Thoracic aorta (tissue), 2 donors: ENCODE measurements around the gene ABCB11. TPM values are rescaled to one million over a fixed set of nuclear protein-coding genes. Genes with fewer than 3 reads are reported as not detected.

Experiments
- ATAC-seq: fragments of 150-250 bp; one replicate; pipeline ENCODE4 v1.8.0; 2017; ENCODE audit warnings: low read depth; ENCODE audit not compliant: insufficient number of reproducible peaks, low FRiP score
- DNase-seq: peaks from one replicate; pipeline ENCODE4 v3.0.0-alpha.2; 2020; ENCODE audit warnings: low spot score
- H3K27ac ChIP-seq, 2 donors: fragments of 200-600 bp; sonication (generic); 1 replicate in 1 of 2; 2 replicates in 1 of 2; pipeline ENCODE4 v1.5.1; 2016; ENCODE audit warnings: mild to moderate bottlenecking in 2 of 2, moderate library complexity in 2 of 2
- H3K27me3 ChIP-seq: fragments of 200-600 bp; sonication (generic); replicated peaks from 2 replicates; pipeline ENCODE4 v1.6.0; 2016; ENCODE audit warnings: mild to moderate bottlenecking; ENCODE audit not compliant: insufficient read depth
- H3K36me3 ChIP-seq: fragments of 200-600 bp; sonication (generic); one replicate; pipeline ENCODE4 v1.5.1; 2016
- H3K4me1 ChIP-seq, 2 donors: fragments of 200-600 bp; sonication (generic); 1 replicate in 1 of 2; 2 replicates in 1 of 2; pipeline versions ENCODE4 v1.5.1 to v1.6.0; 2016; ENCODE audit warnings: low read depth in 2 of 2, mild to moderate bottlenecking in 1 of 2; ENCODE audit not compliant: control insufficient read depth in 1 of 2
- H3K4me3 ChIP-seq: fragments of 200-600 bp; sonication (generic); 2 replicates; pipeline ENCODE4 v1.5.1; 2016; ENCODE audit warnings: mild to moderate bottlenecking
- H3K9me3 ChIP-seq: fragments of 200-600 bp; sonication (generic); 2 replicates; pipeline ENCODE4 v1.5.1; 2016
- CTCF ChIP-seq: fragments of 200-600 bp; sonication (generic); IDR thresholded peaks from one replicate; pipeline ENCODE4 v1.5.1; 2019; ENCODE audit warnings: antibody characterized with exemption
- total RNA-seq, 2 donors: library from RNA; depleted of rRNA; stranded (reverse); fragments of >200 nt; gene quantifications; one replicate each; pipeline versions ENCODE4 v1.1.0 to v1.2.3, GENCODE V29; 2016

Gene ABCB11
- total RNA-seq, 2 donors from 2014 or later: not detected

GRCh38 chr2:168993538-168993937 is 37.6 kb downstream of the ABCB11 start:
- ATAC-seq (no peak), DNase-seq (no peak)
- Histone ChIP-seq H3K9me3 (no peaks in the 10 kb centered on the region), H3K36me3 (no peaks in the 10 kb centered on the region), H3K4me1 (no peaks in the 10 kb centered on the region), H3K27me3 (no peaks in the 10 kb centered on the region), H3K4me3 (no peak overlapping the region), H3K27ac (no peak overlapping the region)
- TF ChIP-seq CTCF: no peak

GRCh38 chr2:168992591-168993349 is 38.4 kb downstream of the ABCB11 start:
- Histone ChIP-seq H3K27me3 (no peaks in the 10 kb centered on the region), H3K27ac (no peak overlapping the region), H3K36me3 (no peaks in the 10 kb centered on the region), H3K9me3 (no peaks in the 10 kb centered on the region), H3K4me3 (no peak overlapping the region), H3K4me1 (no peaks in the 10 kb centered on the region)
- ATAC-seq (no peak), DNase-seq (no peak)
- no peak for TF ChIP-seq CTCF

GRCh38 chr2:168992026-168992425 is 39.1 kb downstream of the ABCB11 start:
- no peaks in the 10 kb centered on the region for H3K9me3 ChIP-seq

DNA sequence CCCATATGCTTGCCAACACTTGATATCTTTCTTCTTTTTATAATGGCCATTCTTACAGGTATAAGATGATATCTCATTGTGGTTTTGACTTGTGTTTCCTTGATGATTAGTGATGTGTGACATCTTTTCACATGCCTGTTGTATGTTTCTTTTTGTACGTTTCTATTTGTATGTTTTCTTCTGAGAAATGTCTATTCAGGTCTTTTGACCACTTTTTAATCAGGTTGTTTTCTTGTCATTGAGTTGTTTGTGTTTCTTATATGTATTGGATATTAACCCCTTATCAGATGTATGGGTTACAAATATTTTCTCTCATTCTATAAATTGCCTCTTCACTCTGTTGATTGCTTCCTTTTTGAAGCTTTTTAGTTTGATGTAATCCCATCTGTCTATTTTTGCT is 42.4 kb downstream of the ABCB11 start:
- no peaks in the 10 kb centered on the region for H3K36me3 ChIP-seq

More at GRCh38 chr2:168992026-168992425, 39.1 kb downstream of the ABCB11 start:
- DNase-seq (no peak), ATAC-seq (no peak)
- Histone ChIP-seq H3K4me1 (no peaks in the 10 kb centered on the region), H3K4me3 (no peak overlapping the region), H3K27me3 (no peaks in the 10 kb centered on the region), H3K36me3 (no peaks in the 10 kb centered on the region), H3K27ac (no peak overlapping the region)
- no peak for TF ChIP-seq CTCF

More for the DNA sequence above, 42.4 kb downstream of the ABCB11 start:
- no peaks in the 10 kb centered on the region for H3K27me3 ChIP-seq
- no peak overlapping the region for H3K4me3 ChIP-seq
- no peak for ATAC-seq
- H3K27ac ChIP-seq: no peak overlapping the region
- no peak for DNase-seq
- H3K9me3 ChIP-seq: no peaks in the 10 kb centered on the region
- no peaks in the 10 kb centered on the region for H3K4me1 ChIP-seq
- no peak for TF ChIP-seq CTCF
